ENCODE measurements around the gene RIPOR2. TPM values are rescaled to one million over a fixed set of nuclear protein-coding genes. Genes with fewer than 3 reads are reported as not detected.

RIPOR2 gene
- total RNA-seq, 1 experiment from 2014 or later: 5.0 TPM

DNA sequence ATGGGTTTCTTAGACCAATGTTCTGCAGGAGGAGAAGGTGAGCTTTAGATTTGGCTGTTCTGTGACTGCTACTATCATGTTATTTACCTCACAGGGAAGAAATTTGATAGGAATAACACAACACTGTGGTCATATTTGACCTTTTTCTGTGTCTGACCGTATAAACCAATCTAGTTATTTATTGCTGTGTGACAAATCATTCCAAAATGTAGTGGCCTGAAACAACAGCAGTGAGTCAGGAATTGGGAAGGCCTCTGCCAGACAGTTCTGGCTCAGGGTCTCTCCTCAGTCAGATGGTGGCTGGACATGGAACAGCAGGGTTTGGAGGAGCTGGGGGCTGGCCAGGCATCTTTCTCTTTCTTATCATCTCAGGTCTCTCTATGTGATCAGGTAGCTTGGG lies 33.0 kb downstream of the RIPOR2 start:
- Histone ChIP-seq H3K79me2 (ENCODE audit: insufficient read depth, low read length) (no peaks in the 10 kb centered on the region), H2AK5ac (ENCODE audit: insufficient read length, low read length) (no peak overlapping the region), H3K79me1 (ENCODE audit: insufficient read depth, low read depth, low read length, poor library complexity, severe bottlenecking) (no peaks in the 10 kb centered on the region), H2BK5ac (ENCODE audit: insufficient read length, low read length) (no peak overlapping the region), H3K27me3 (ENCODE audit: insufficient read depth, low read length) (no peaks in the 10 kb centered on the region), H3K56ac (ENCODE audit: insufficient read length, low read depth, low read length) (no peak overlapping the region), H3K4me2 (ENCODE audit: insufficient read depth, insufficient read length, low read length) (no peak overlapping the region), H2BK120ac (ENCODE audit: low read depth, low read length, poor library complexity, severe bottlenecking) (no peak overlapping the region), H4K8ac (replicated peaks; ENCODE audit: insufficient read length, low read depth, low read length) (no peak overlapping the region), H3K9ac (ENCODE audit: extremely low read depth, insufficient read length, low read length) (no peak overlapping the region), H3K23me2 (ENCODE audit: insufficient read length, low read depth, low read length, poor library complexity, severe bottlenecking) (no peaks in the 10 kb centered on the region), H2BK20ac (ENCODE audit: low read depth, low read length, poor library complexity, severe bottlenecking) (no peak overlapping the region), H3K9me3 (ENCODE audit: control insufficient read depth, low read depth, low read length) (no peaks in the 10 kb centered on the region), H3K4ac (ENCODE audit: low read depth, low read length) (no peak overlapping the region), H4K91ac (ENCODE audit: insufficient read length, low read depth, low read length) (no peak overlapping the region), H3K4me1 (ENCODE audit: insufficient read depth, low read length) (no peaks in the 10 kb centered on the region), H3K18ac (ENCODE audit: insufficient read length, low read depth, low read length) (no peak overlapping the region), H3K23ac (ENCODE audit: insufficient read length, low read depth, low read length) (no peak overlapping the region), H3T11ph (ENCODE audit: low read length) (no peak overlapping the region), H3K27ac (ENCODE audit: insufficient read length, low read depth, low read length) (no peak overlapping the region), H2BK15ac (ENCODE audit: low read depth, low read length) (no peak overlapping the region), H2BK12ac (ENCODE audit: insufficient read length, low read depth, low read length) (no peak overlapping the region), H4K20me1 (ENCODE audit: control insufficient read depth, insufficient read depth, insufficient read length) (no peaks in the 10 kb centered on the region), H4K5ac (ENCODE audit: insufficient read length, low read depth, low read length) (no peak overlapping the region), H2AFZ (ENCODE audit: low read length) (no peak overlapping the region), H3K14ac (ENCODE audit: insufficient read depth, low read length) (no peak overlapping the region)
- no CpG with 5 or more reads among the region's 1 CpG for WGBS (ENCODE audit: extremely low coverage, insufficient read length, low lambda C conversion rate)
- DNase-seq: no peak
- Mint-ChIP-seq H3K4me1 (peaks cover 17 to 18% of the 10 kb centered on the region in 2 experiments; a peak in 3 of 4 replicates), H3K9me3 (no peaks in the 10 kb centered on the region; a peak in 1 of 5 replicates), H3K4me3 (no peak overlapping the region), H3K36me3 (ENCODE audit: insufficient read depth in 1 of 3, low read depth in 3 of 3) (peaks cover 0 to 11% (median 0%) of the 10 kb centered on the region in 3 experiments; a peak in 2 of 7 replicates), H3K27ac (no peak overlapping the region), H3K27me3 (ENCODE audit: low read depth) (no peaks in the 10 kb centered on the region)
- no peak for TF ChIP-seq CTCF (conservative IDR thresholded peaks at IDR 0.05)

Data from H9 (cell line).